ENCODE measurements around the gene SIGLEC1. TPM values are rescaled to one million over a fixed set of nuclear protein-coding genes. Genes with fewer than 3 reads are reported as not detected.

SIGLEC1 gene
- total RNA-seq, 2 donors from 2014 or later: 12.2 to 45.5 TPM

DNA sequence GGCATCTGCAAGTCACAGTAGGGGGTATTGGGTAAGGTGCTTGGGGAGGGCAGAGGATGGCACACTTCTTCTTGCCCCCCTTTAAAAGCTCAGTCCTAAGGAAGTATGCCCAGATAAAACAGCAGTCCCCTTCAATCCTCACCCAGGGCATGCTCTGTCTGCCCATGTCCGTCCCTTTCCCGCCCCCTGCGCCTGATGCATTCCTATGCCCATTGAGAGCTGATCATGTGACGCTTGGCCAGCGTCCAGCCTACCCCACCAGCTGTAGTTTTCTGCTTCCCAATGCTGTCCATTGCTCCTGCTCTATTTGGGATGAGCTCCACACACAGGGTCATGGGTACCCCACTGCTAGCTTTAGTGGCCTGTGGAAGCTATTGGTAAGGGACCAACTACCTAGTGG, 8.3 kb downstream of the SIGLEC1 start:
- peaks cover 0 to 12% of the 10 kb centered on the region in 2 donors for H3K4me1 ChIP-seq (ENCODE audit: control insufficient read depth in 1 of 2, low read depth in 2 of 2)
- DNase-seq (ENCODE audit: low spot score): no peak
- H3K27me3 ChIP-seq (replicated peaks; ENCODE audit: insufficient read depth): no peaks in the 10 kb centered on the region
- no peaks in the 10 kb centered on the region for H3K9me3 ChIP-seq
- no peaks in the 10 kb centered on the region for H3K36me3 ChIP-seq
- TF ChIP-seq, protein P1, sequence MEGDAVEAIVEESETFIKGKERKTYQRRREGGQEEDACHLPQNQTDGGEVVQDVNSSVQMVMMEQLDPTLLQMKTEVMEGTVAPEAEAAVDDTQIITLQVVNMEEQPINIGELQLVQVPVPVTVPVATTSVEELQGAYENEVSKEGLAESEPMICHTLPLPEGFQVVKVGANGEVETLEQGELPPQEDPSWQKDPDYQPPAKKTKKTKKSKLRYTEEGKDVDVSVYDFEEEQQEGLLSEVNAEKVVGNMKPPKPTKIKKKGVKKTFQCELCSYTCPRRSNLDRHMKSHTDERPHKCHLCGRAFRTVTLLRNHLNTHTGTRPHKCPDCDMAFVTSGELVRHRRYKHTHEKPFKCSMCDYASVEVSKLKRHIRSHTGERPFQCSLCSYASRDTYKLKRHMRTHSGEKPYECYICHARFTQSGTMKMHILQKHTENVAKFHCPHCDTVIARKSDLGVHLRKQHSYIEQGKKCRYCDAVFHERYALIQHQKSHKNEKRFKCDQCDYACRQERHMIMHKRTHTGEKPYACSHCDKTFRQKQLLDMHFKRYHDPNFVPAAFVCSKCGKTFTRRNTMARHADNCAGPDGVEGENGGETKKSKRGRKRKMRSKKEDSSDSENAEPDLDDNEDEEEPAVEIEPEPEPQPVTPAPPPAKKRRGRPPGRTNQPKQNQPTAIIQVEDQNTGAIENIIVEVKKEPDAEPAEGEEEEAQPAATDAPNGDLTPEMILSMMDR (IDR thresholded peaks at IDR 0.05): no peak
- no peak overlapping the region for H3K4me3 ChIP-seq
- no peak overlapping the region for H3K27ac ChIP-seq
- no peak for ATAC-seq (ENCODE audit: insufficient number of reproducible peaks, low FRiP score, low read depth)

- Histone ChIP-seq H3K4me3 (no peak overlapping the region), H3K36me3 (no peaks in the 10 kb centered on the region), H3K9me3 (no peaks in the 10 kb centered on the region), H3K27me3 (replicated peaks; ENCODE audit: insufficient read depth) (no peaks in the 10 kb centered on the region), H3K27ac (no peak overlapping the region), H3K4me1 (ENCODE audit: control insufficient read depth in 1 of 2, low read depth in 2 of 2) (peaks cover 0 to 12% of the 10 kb centered on the region in 2 donors)
- no peak for DNase-seq (ENCODE audit: low spot score)
- no peak for ATAC-seq (ENCODE audit: insufficient number of reproducible peaks, low FRiP score, low read depth)
- TF ChIP-seq, protein P1 (IDR thresholded peaks at IDR 0.05): no peak
Measured at GRCh38 chr20:3702611-3703391, 9.6 kb downstream of the SIGLEC1 start.

DNA sequence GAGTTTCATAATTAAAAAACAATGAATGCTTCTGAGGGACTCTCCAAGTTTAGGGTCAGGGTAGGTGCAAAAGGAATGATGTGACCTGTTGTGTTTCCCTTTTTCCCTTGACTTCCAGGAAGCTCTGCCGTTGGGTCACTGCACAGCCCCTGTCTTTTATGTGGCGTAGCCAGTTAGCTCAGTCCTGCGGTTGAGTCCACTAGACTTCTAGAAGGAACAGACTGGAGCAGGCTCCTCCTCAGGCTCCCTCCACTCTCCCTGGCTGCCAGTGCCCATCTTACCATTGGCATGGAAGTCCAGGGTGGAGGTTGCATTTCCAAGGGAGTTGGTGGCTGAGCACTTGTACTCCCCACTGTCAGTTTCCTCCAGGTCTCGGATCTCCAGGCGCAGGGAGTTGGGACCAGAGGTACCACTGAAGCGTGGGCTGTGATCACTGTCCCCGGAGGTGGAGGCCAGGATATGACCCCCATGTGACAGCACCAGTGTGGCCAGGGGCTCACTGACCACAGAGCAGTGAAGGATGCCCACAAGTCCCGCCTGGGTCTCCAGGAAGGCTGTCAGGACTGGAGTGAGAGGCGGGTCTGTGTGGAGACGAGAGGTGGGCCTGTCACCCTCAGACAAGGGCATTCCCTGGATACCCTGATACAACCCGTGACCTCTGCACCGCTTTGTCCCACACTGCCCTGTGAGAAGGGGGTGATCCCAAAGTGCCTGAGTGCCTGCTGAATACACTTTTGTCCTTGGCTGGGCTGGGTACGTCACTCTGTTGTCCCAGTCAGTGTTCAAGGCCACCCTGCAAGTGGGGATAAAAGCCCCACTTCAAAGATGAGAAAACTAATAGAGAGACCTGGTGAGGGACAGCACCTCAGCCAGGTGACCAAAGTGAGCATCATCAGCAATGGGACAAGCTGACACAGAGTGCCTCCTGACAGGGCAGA, 11.1 kb downstream of the SIGLEC1 start:
- TF ChIP-seq, protein P1 (IDR thresholded peaks at IDR 0.05): no peak
- Histone ChIP-seq H3K4me1 (ENCODE audit: control insufficient read depth in 1 of 2, low read depth in 2 of 2) (no peaks in the 10 kb centered on the region), H3K9me3 (no peaks in the 10 kb centered on the region), H3K36me3 (no peaks in the 10 kb centered on the region), H3K27ac (no peak overlapping the region), H3K4me3 (no peak overlapping the region), H3K27me3 (replicated peaks; ENCODE audit: insufficient read depth) (no peaks in the 10 kb centered on the region)
- ATAC-seq (ENCODE audit: insufficient number of reproducible peaks, low FRiP score, low read depth): no peak
- DNase-seq (ENCODE audit: low spot score): no peak

DNA sequence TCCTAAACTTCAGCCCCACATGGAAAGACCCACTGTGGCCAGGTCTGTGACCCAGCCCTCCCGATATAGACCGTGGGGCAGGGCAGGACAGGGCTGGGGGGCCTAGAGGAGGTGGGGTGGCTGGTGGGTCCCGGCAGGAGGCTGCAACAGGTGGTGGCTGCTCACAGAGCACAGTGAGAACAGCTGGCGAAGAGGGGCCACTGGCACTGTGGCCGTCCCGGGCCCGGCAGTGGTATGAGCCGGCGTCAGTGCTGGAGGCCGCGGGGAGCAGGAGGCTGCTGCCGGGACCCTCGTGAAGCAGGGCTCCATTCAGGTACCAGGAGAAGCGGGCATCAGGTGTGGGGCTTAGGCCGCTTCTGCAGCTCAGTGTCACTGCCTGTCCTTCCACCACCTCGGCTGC, 13.4 kb downstream of the SIGLEC1 start:
- ATAC-seq (ENCODE audit: insufficient number of reproducible peaks, low FRiP score, low read depth): no peak
- Histone ChIP-seq H3K4me1 (ENCODE audit: control insufficient read depth in 1 of 2, low read depth in 2 of 2) (no peaks in the 10 kb centered on the region), H3K36me3 (no peaks in the 10 kb centered on the region), H3K4me3 (no peak overlapping the region), H3K27ac (no peak overlapping the region), H3K27me3 (replicated peaks; ENCODE audit: insufficient read depth) (no peaks in the 10 kb centered on the region), H3K9me3 (no peaks in the 10 kb centered on the region)
- TF ChIP-seq, protein P1 (IDR thresholded peaks at IDR 0.05): no peak
- no peak for DNase-seq (ENCODE audit: low spot score)

DNA sequence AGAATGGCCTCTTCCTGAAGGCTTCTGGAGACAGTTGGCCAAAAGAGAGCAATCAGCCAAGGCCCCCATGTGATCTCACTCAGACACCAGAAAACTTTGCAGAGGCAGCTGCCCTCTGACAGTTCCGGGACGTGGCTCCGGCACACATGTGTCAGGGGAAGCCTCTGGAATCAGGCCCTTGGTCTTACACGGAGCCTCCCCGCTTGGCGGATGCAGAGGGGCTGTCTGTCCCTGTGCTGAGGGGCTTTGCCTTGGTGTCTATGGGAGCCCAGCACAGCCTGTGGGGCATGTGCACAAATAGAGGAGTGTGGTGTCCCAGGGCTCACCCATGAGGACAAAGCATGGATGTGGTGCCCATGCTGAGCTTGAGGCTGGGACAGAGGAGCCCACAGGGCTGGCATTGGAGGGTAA, 13.8 kb downstream of the SIGLEC1 start:
- H3K9me3 ChIP-seq: no peaks in the 10 kb centered on the region
- DNase-seq (ENCODE audit: low spot score) (no peak), ATAC-seq (ENCODE audit: insufficient number of reproducible peaks, low FRiP score, low read depth) (no peak)
- no peak overlapping the region for H3K4me3 ChIP-seq
- no peaks in the 10 kb centered on the region for H3K27me3 ChIP-seq (replicated peaks; ENCODE audit: insufficient read depth)
- H3K4me1 ChIP-seq (ENCODE audit: control insufficient read depth in 1 of 2, low read depth in 2 of 2): no peaks in the 10 kb centered on the region
- no peaks in the 10 kb centered on the region for H3K36me3 ChIP-seq
- TF ChIP-seq, protein P1 (IDR thresholded peaks at IDR 0.05): no peak
- H3K27ac ChIP-seq: no peak overlapping the region
